HEK293 (cell line): Measurements from ENCODE around the gene CDR2L.

Source experiments
- CTCF ChIA-PET: fragments of 350-600 bp; formaldehyde crosslinking; extraction: SDS; loops from one replicate; lab custom pipeline; 2021; ENCODE audit warnings: antibody characterized with exemption; lab: Yijun Ruan, JAX
- POLR2A ChIA-PET: fragments of 300-600 bp; formaldehyde crosslinking; extraction: SDS; loops from one replicate; lab custom pipeline; 2020; ENCODE audit warnings: antibody characterized with exemption, inconsistent platforms; lab: Yijun Ruan, JAX
- H3K27ac ChIP-seq: fragments of 200-500 bp; sonication (Bioruptor generic); 2 replicates; pipeline ENCODE4 v1.5.1; 2014; ENCODE audit warnings: low read depth, low read length, control low read depth, inconsistent platforms; ENCODE audit errors: extremely low read depth
- H3K36me3 ChIP-seq, 2 experiments: fragments of 200-500 bp in 1 of 2; sonication (Bioruptor generic) in 1 of 2; 1 replicate in 1 of 2; 2 replicates in 1 of 2; pipeline ENCODE4 v1.5.1; 2014 to 2017; ENCODE audit warnings: inconsistent platforms in 2 of 2, low read length in 2 of 2; ENCODE audit not compliant: control insufficient read depth in 2 of 2, insufficient read depth in 1 of 2
- H3K4me1 ChIP-seq: fragments of 200-500 bp; sonication (Bioruptor generic); 2 replicates; pipeline ENCODE4 v1.5.1; 2014; ENCODE audit warnings: mild to moderate bottlenecking, low read length, inconsistent platforms; ENCODE audit not compliant: control insufficient read depth, insufficient read depth
- H3K4me3 ChIP-seq: 2 replicates; pipeline ENCODE4 v1.5.1; 2011; ENCODE audit warnings: low read depth, mild to moderate bottlenecking, control low read depth, low read length, moderate library complexity
- H3K9me3 ChIP-seq: fragments of 200-500 bp; sonication (Bioruptor generic); 2 replicates; pipeline ENCODE4 v1.5.1; 2014; ENCODE audit warnings: low read depth, low read length, inconsistent platforms; ENCODE audit not compliant: control insufficient read depth, insufficient read depth
- BCL11B ChIP-seq: fragments of 450-650 bp; formaldehyde crosslinking; IDR thresholded peaks from 2 replicates; pipeline ENCODE4 v1.5.1; 2016; ENCODE audit warnings: low read depth, missing biosample characterization, missing genetic modification characterization
- GLIS2 ChIP-seq: fragments of 450-650 bp; formaldehyde crosslinking; IDR thresholded peaks from 2 replicates; pipeline ENCODE4 v1.5.1; 2016; ENCODE audit warnings: missing biosample characterization, missing genetic modification characterization
- KLF16 ChIP-seq: fragments of 450-650 bp; formaldehyde crosslinking; IDR thresholded peaks from 2 replicates; pipeline ENCODE4 v1.5.1; 2017; ENCODE audit warnings: missing biosample characterization, missing genetic modification characterization
- MYNN ChIP-seq: fragments of 450-650 bp; formaldehyde crosslinking; IDR thresholded peaks from 2 replicates; pipeline ENCODE4 v1.5.1; 2016; ENCODE audit warnings: missing biosample characterization, missing genetic modification characterization, borderline replicate concordance
- ZBTB20 ChIP-seq: fragments of 450-650 bp; formaldehyde crosslinking; IDR thresholded peaks from 2 replicates; pipeline ENCODE4 v1.5.1; 2016; ENCODE audit warnings: missing biosample characterization, missing genetic modification characterization
- ZBTB8A ChIP-seq: fragments of 450-650 bp; formaldehyde crosslinking; IDR thresholded peaks from 2 replicates; pipeline ENCODE4 v1.5.1; 2016; ENCODE audit warnings: missing biosample characterization, missing genetic modification characterization
- ZNF121 ChIP-seq: fragments of 450-650 bp; formaldehyde crosslinking; IDR thresholded peaks from 2 replicates; pipeline ENCODE4 v1.5.1; 2016; ENCODE audit warnings: missing biosample characterization, missing genetic modification characterization
- ZNF19 ChIP-seq: fragments of 450-650 bp; formaldehyde crosslinking; IDR thresholded peaks from 2 replicates; pipeline ENCODE4; 2016; ENCODE audit warnings: missing biosample characterization, missing genetic modification characterization, low read depth
- ZNF214 ChIP-seq: fragments of 450-650 bp; formaldehyde crosslinking; IDR thresholded peaks from 2 replicates; pipeline ENCODE4 v1.5.1; 2017; ENCODE audit warnings: missing biosample characterization, mild to moderate bottlenecking, missing genetic modification characterization, borderline replicate concordance
- ZNF335 ChIP-seq: fragments of 450-650 bp; formaldehyde crosslinking; conservative IDR thresholded peaks from 2 replicates; pipeline ENCODE4 v1.5.1; 2016; ENCODE audit warnings: missing biosample characterization, missing genetic modification characterization
- ZNF354C ChIP-seq: fragments of 450-650 bp; formaldehyde crosslinking; IDR thresholded peaks from 2 replicates; pipeline ENCODE4 v1.5.1; 2016; ENCODE audit warnings: missing biosample characterization, missing genetic modification characterization, low read depth, borderline replicate concordance
- ZNF391 ChIP-seq: fragments of 450-650 bp; formaldehyde crosslinking; IDR thresholded peaks from 2 replicates; pipeline ENCODE4 v1.5.1; 2016; ENCODE audit warnings: low read depth, missing biosample characterization, missing genetic modification characterization, borderline replicate concordance
- ZNF664 ChIP-seq: fragments of 450-650 bp; formaldehyde crosslinking; IDR thresholded peaks from 2 replicates; pipeline ENCODE4 v1.5.1; 2016; ENCODE audit warnings: missing biosample characterization, missing genetic modification characterization
- TF ChIP-seq, protein P1 (sequence below): fragments of 450-650 bp; formaldehyde crosslinking; IDR thresholded peaks from 2 replicates; pipeline ENCODE4 v1.5.1; 2017; ENCODE audit warnings: missing biosample characterization, missing genetic modification characterization
- TF ChIP-seq, protein P2 (sequence below): fragments of 450-650 bp; formaldehyde crosslinking; IDR thresholded peaks from 2 replicates; pipeline ENCODE4 v1.5.1; 2016; ENCODE audit warnings: missing biosample characterization, missing genetic modification characterization
- TF ChIP-seq, protein P3 (sequence below): fragments of 450-650 bp; formaldehyde crosslinking; IDR thresholded peaks from 2 replicates; pipeline ENCODE4 v1.5.0; 2017; ENCODE audit warnings: missing biosample characterization, missing genetic modification characterization, borderline replicate concordance
- TF ChIP-seq, protein P4 (sequence below): fragments of 450-650 bp; formaldehyde crosslinking; IDR thresholded peaks from 2 replicates; pipeline ENCODE4 v1.5.1; 2016; ENCODE audit warnings: missing biosample characterization, missing genetic modification characterization
- TF ChIP-seq, protein P5 (sequence below): fragments of 450-650 bp; formaldehyde crosslinking; IDR thresholded peaks from 2 replicates; pipeline ENCODE4 v1.5.1; 2017; ENCODE audit warnings: missing biosample characterization, missing genetic modification characterization
- TF ChIP-seq, protein P6 (sequence below): fragments of 450-650 bp; formaldehyde crosslinking; IDR thresholded peaks from 2 replicates; pipeline ENCODE4 v1.5.1; 2016; ENCODE audit warnings: missing biosample characterization, missing genetic modification characterization
- TF ChIP-seq, protein P7 (sequence below): fragments of 450-650 bp; formaldehyde crosslinking; IDR thresholded peaks from 2 replicates; pipeline ENCODE4 v1.5.1; 2016; ENCODE audit warnings: missing biosample characterization, missing genetic modification characterization
- TF ChIP-seq, protein P8 (sequence below): fragments of 450-650 bp; formaldehyde crosslinking; IDR thresholded peaks from 2 replicates; pipeline ENCODE4 v1.5.1; 2016; ENCODE audit warnings: missing biosample characterization, missing genetic modification characterization

CDR2L gene

DNA sequence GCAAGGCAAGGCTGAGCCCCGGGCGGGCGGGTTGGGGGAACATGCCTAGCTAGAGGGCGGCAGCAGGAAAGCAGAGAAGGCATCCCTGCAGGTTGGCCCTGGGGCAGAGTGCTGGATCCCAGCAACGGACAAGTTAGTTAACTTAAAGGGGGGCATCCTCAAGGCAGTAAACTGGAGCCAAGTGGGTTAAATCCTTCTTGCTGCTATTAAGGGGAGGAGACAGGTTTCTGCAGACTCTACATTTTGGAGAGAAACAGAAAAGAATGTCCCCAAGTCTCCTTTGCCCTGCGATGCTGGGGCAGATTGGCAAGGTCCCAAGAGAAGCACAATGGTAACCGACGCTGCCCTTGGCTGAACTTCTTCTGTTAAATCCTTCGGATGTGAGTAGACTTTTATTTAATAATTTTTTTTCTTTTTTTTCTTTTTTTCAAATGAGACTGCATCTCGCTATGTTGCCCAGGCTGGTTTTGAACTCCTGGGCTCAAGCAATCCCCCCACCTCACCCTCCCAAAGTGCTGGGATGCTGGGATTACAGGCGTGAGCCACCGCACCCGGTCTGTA is 45.4 kb downstream of the CDR2L start:
- Histone ChIP-seq H3K27ac (no peak overlapping the region), H3K4me1 (peaks cover 19% of the 10 kb centered on the region), H3K36me3 (no peaks in the 10 kb centered on the region; a peak in 1 of 3 replicates), H3K4me3 (peak overlapping the region; percentile 60), H3K9me3 (no peaks in the 10 kb centered on the region)
- ChIA-PET CTCF (interaction anchor here (1.2 to 2.2 kb wide), 4 partner anchors 9 to 73 kb away, joined by 3 to 11 read pairs (median 8); partner anchors contain the start of gene MRPL58), POLR2A (interaction anchor here (1.7 kb wide), 1 partner anchor 20 kb away, joined by 10 read pairs; the partner anchor contains the start of gene MRPL58)
- TF ChIP-seq ZNF121 (peak; percentile 96), ZNF664 (tag by site-specific recombination) (peak; percentile 15; the same call in 1 of the 2 replicates), ZNF354C (tag by site-specific recombination) (no peak), ZBTB20 (tag by site-specific recombination) (peak; percentile 77), ZNF335 (tag by site-specific recombination) (peak; percentile 10; the same call in 1 of the 2 replicates), ZBTB8A (tag by site-specific recombination) (peak; percentile 16; the same call in 1 of the 2 replicates), GLIS2 (tag by site-specific recombination) (no peak), ZNF391 (tag by site-specific recombination) (peak; percentile 60; the same call in 1 of the 2 replicates), ZNF214 (tag by site-specific recombination) (no peak), KLF16 (tag by site-specific recombination) (peak; percentile 24; the same call in 1 of the 2 replicates), MYNN (tag by site-specific recombination) (peak; percentile 56; the same call in 1 of the 2 replicates), BCL11B (tag by site-specific recombination) (0 out of 2 replicates have a peak, but pooled peaks have one; percentile 44), ZNF19 (tag by site-specific recombination) (no peak)
- TF ChIP-seq, protein P1, sequence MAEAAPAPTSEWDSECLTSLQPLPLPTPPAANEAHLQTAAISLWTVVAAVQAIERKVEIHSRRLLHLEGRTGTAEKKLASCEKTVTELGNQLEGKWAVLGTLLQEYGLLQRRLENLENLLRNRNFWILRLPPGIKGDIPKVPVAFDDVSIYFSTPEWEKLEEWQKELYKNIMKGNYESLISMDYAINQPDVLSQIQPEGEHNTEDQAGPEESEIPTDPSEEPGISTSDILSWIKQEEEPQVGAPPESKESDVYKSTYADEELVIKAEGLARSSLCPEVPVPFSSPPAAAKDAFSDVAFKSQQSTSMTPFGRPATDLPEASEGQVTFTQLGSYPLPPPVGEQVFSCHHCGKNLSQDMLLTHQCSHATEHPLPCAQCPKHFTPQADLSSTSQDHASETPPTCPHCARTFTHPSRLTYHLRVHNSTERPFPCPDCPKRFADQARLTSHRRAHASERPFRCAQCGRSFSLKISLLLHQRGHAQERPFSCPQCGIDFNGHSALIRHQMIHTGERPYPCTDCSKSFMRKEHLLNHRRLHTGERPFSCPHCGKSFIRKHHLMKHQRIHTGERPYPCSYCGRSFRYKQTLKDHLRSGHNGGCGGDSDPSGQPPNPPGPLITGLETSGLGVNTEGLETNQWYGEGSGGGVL: peak; percentile 45; the same call in 1 of the 2 replicates
- TF ChIP-seq, protein P2, sequence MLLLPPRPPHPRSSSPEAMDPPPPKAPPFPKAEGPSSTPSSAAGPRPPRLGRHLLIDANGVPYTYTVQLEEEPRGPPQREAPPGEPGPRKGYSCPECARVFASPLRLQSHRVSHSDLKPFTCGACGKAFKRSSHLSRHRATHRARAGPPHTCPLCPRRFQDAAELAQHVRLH (tag by site-specific recombination): peak; percentile 50; the same call in 1 of the 2 replicates
- TF ChIP-seq, protein P3, sequence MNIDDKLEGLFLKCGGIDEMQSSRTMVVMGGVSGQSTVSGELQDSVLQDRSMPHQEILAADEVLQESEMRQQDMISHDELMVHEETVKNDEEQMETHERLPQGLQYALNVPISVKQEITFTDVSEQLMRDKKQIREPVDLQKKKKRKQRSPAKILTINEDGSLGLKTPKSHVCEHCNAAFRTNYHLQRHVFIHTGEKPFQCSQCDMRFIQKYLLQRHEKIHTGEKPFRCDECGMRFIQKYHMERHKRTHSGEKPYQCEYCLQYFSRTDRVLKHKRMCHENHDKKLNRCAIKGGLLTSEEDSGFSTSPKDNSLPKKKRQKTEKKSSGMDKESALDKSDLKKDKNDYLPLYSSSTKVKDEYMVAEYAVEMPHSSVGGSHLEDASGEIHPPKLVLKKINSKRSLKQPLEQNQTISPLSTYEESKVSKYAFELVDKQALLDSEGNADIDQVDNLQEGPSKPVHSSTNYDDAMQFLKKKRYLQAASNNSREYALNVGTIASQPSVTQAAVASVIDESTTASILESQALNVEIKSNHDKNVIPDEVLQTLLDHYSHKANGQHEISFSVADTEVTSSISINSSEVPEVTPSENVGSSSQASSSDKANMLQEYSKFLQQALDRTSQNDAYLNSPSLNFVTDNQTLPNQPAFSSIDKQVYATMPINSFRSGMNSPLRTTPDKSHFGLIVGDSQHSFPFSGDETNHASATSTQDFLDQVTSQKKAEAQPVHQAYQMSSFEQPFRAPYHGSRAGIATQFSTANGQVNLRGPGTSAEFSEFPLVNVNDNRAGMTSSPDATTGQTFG (tag by site-specific recombination): no peak
- TF ChIP-seq, protein P4, sequence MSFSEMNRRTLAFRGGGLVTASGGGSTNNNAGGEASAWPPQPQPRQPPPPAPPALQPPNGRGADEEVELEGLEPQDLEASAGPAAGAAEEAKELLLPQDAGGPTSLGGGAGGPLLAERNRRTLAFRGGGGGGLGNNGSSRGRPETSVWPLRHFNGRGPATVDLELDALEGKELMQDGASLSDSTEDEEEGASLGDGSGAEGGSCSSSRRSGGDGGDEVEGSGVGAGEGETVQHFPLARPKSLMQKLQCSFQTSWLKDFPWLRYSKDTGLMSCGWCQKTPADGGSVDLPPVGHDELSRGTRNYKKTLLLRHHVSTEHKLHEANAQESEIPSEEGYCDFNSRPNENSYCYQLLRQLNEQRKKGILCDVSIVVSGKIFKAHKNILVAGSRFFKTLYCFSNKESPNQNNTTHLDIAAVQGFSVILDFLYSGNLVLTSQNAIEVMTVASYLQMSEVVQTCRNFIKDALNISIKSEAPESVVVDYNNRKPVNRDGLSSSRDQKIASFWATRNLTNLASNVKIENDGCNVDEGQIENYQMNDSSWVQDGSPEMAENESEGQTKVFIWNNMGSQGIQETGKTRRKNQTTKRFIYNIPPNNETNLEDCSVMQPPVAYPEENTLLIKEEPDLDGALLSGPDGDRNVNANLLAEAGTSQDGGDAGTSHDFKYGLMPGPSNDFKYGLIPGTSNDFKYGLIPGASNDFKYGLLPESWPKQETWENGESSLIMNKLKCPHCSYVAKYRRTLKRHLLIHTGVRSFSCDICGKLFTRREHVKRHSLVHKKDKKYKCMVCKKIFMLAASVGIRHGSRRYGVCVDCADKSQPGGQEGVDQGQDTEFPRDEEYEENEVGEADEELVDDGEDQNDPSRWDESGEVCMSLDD (tag by site-specific recombination): 0 out of 2 replicates have a peak, but pooled peaks have one; percentile 10
- TF ChIP-seq, protein P5, sequence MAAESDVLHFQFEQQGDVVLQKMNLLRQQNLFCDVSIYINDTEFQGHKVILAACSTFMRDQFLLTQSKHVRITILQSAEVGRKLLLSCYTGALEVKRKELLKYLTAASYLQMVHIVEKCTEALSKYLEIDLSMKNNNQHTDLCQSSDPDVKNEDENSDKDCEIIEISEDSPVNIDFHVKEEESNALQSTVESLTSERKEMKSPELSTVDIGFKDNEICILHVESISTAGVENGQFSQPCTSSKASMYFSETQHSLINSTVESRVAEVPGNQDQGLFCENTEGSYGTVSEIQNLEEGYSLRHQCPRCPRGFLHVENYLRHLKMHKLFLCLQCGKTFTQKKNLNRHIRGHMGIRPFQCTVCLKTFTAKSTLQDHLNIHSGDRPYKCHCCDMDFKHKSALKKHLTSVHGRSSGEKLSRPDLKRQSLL: 0 out of 2 replicates have a peak, but pooled peaks have one; percentile 3
- TF ChIP-seq, protein P6, sequence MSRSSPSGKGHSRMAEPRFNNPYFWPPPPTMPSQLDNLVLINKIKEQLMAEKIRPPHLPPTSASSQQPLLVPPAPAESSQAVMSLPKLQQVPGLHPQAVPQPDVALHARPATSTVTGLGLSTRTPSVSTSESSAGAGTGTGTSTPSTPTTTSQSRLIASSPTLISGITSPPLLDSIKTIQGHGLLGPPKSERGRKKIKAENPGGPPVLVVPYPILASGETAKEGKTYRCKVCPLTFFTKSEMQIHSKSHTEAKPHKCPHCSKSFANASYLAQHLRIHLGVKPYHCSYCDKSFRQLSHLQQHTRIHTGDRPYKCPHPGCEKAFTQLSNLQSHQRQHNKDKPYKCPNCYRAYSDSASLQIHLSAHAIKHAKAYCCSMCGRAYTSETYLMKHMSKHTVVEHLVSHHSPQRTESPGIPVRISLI: 0 out of 2 replicates have a peak, but pooled peaks have one; percentile 51
- TF ChIP-seq, protein P7, sequence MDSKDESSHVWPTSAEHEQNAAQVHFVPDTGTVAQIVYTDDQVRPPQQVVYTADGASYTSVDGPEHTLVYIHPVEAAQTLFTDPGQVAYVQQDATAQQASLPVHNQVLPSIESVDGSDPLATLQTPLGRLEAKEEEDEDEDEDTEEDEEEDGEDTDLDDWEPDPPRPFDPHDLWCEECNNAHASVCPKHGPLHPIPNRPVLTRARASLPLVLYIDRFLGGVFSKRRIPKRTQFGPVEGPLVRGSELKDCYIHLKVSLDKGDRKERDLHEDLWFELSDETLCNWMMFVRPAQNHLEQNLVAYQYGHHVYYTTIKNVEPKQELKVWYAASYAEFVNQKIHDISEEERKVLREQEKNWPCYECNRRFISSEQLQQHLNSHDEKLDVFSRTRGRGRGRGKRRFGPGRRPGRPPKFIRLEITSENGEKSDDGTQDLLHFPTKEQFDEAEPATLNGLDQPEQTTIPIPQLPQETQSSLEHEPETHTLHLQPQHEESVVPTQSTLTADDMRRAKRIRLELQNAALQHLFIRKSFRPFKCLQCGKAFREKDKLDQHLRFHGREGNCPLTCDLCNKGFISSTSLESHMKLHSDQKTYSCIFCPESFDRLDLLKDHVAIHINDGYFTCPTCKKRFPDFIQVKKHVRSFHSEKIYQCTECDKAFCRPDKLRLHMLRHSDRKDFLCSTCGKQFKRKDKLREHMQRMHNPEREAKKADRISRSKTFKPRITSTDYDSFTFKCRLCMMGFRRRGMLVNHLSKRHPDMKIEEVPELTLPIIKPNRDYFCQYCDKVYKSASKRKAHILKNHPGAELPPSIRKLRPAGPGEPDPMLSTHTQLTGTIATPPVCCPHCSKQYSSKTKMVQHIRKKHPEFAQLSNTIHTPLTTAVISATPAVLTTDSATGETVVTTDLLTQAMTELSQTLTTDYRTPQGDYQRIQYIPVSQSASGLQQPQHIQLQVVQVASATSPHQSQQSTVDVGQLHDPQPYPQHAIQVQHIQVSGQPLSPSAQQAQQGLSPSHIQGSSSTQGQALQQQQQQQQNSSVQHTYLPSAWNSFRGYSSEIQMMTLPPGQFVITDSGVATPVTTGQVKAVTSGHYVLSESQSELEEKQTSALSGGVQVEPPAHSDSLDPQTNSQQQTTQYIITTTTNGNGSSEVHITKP: peak; percentile 37
- TF ChIP-seq, protein P8, sequence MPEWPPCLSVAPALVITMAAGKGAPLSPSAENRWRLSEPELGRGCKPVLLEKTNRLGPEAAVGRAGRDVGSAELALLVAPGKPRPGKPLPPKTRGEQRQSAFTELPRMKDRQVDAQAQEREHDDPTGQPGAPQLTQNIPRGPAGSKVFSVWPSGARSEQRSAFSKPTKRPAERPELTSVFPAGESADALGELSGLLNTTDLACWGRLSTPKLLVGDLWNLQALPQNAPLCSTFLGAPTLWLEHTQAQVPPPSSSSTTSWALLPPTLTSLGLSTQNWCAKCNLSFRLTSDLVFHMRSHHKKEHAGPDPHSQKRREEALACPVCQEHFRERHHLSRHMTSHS: no peak
